IMR-90 (cell line): ENCODE data around the gene CAMK4. TPM values are rescaled to one million over a fixed set of nuclear protein-coding genes. Genes with fewer than 3 reads are reported as not detected.

Experiments
- ATAC-seq: fragments of 200-7000 bp; cut with Tn5 transposase; 2 replicates; pipeline ENCODE4 v1.9.1; 2020; ENCODE audit warnings: low read depth, mild to moderate bottlenecking, moderate library complexity
- BruUV-seq: library from RNA; stranded (reverse); fragments of 400-500 nt; replicated peaks from 2 replicates; lab custom pipeline; 2021; lab: Mats Ljungman, UMichigan
- CTCF ChIA-PET: fragments of 300-600 bp; formaldehyde crosslinking; extraction: SDS; loops from one replicate; lab custom pipeline; 2021; ENCODE audit warnings: antibody characterized with exemption; lab: Yijun Ruan, JAX
- POLR2A ChIA-PET: fragments of 300-600 bp; sonication (Branson Sonifier 250); formaldehyde crosslinking; loops from one replicate; lab custom pipeline; 2022; ENCODE audit warnings: antibody characterized with exemption; ENCODE audit not compliant: unreplicated experiment; lab: Charles Lee
- DNase-seq: peaks from one replicate; pipeline ENCODE4 v3.0.0; 2013
- H2AFZ ChIP-seq: replicated peaks from 2 replicates; pipeline ENCODE3; 2013; ENCODE audit warnings: low read length, mild to moderate bottlenecking; ENCODE audit not compliant: poor library complexity
- H2AK5ac ChIP-seq: 2 replicates; pipeline ENCODE4 v1.6.1; 2013; ENCODE audit warnings: low read depth, low read length, inconsistent platforms
- H2AK9ac ChIP-seq: replicated peaks from 2 replicates; pipeline ENCODE3; 2013; ENCODE audit warnings: mild to moderate bottlenecking, low read depth, low read length, moderate library complexity; ENCODE audit not compliant: poor library complexity
- H2BK120ac ChIP-seq: 2 replicates; pipeline ENCODE4 v1.6.1; 2013; ENCODE audit warnings: low read depth, low read length, inconsistent platforms
- H2BK15ac ChIP-seq: 3 replicates; pipeline ENCODE4 v1.6.1; 2013; ENCODE audit warnings: low read depth, low read length, inconsistent platforms
- H2BK20ac ChIP-seq: 2 replicates; pipeline ENCODE4 v1.6.1; 2013; ENCODE audit warnings: low read depth, mild to moderate bottlenecking, inconsistent platforms, low read length, moderate library complexity
- H2BK5ac ChIP-seq: 2 replicates; pipeline ENCODE4 v1.6.1; 2013; ENCODE audit warnings: mild to moderate bottlenecking, low read depth, low read length, inconsistent platforms; ENCODE audit not compliant: poor library complexity, severe bottlenecking
- H3K14ac ChIP-seq: replicated peaks from 2 replicates; pipeline ENCODE4 v1.6.1; 2013; ENCODE audit warnings: low read depth, low read length, inconsistent platforms
- H3K18ac ChIP-seq: 2 replicates; pipeline ENCODE4 v1.6.1; 2013; ENCODE audit warnings: low read depth, low read length, control low read depth
- H3K23ac ChIP-seq: 2 replicates; pipeline ENCODE4 v1.6.1; 2013; ENCODE audit warnings: low read depth, low read length, inconsistent platforms
- H3K27ac ChIP-seq: 2 replicates; pipeline ENCODE4 v1.5.1; 2013; ENCODE audit warnings: mild to moderate bottlenecking, control low read depth, low read length; ENCODE audit not compliant: insufficient read depth
- H3K27me3 ChIP-seq: 2 replicates; pipeline ENCODE4 v1.6.1; 2013; ENCODE audit warnings: low read length; ENCODE audit not compliant: control insufficient read depth, insufficient read depth
- H3K36me3 ChIP-seq: 2 replicates; pipeline ENCODE4 v1.6.1; 2013; ENCODE audit warnings: low read length, mixed read lengths; ENCODE audit not compliant: control insufficient read depth, insufficient read depth
- H3K4ac ChIP-seq: 2 replicates; pipeline ENCODE4 v1.6.1; 2013; ENCODE audit warnings: low read depth, low read length, inconsistent platforms
- H3K4me1 ChIP-seq: 2 replicates; pipeline ENCODE4 v1.6.1; 2013; ENCODE audit warnings: low read length, mixed read lengths; ENCODE audit not compliant: control insufficient read depth, insufficient read depth
- H3K4me2 ChIP-seq: 2 replicates; pipeline ENCODE4 v1.6.1; 2013; ENCODE audit warnings: low read depth, mild to moderate bottlenecking, control low read depth, low read length, moderate library complexity
- H3K4me3 ChIP-seq: 2 replicates; pipeline ENCODE4 v1.5.1; 2013; ENCODE audit warnings: low read depth, mild to moderate bottlenecking, control low read depth, low read length, moderate library complexity; ENCODE audit not compliant: insufficient read depth
- H3K56ac ChIP-seq: 2 replicates; pipeline ENCODE4 v1.6.1; 2013; ENCODE audit warnings: low read length, inconsistent platforms; ENCODE audit not compliant: insufficient read depth; ENCODE audit errors: extremely low read depth
- H3K79me1 ChIP-seq, 2 experiments: 2 replicates each; pipeline ENCODE4 v1.6.1; 2013; ENCODE audit warnings: low read length in 2 of 2, inconsistent platforms in 1 of 2, low read depth in 1 of 2
- H3K9ac ChIP-seq: 2 replicates; pipeline ENCODE4 v1.6.1; 2013; ENCODE audit warnings: low read depth, low read length, control low read depth
- H3K9me1 ChIP-seq: 2 replicates; pipeline ENCODE4 v1.6.1; 2013; ENCODE audit warnings: low read length, inconsistent platforms; ENCODE audit not compliant: insufficient read depth
- H3K9me3 ChIP-seq: 2 replicates; pipeline ENCODE4 v1.6.1; 2013; ENCODE audit warnings: low read length; ENCODE audit not compliant: control insufficient read depth, insufficient read depth
- H4K20me1 ChIP-seq: 2 replicates; pipeline ENCODE4 v1.6.1; 2013; ENCODE audit warnings: low read length, inconsistent platforms; ENCODE audit not compliant: insufficient read depth
- H4K5ac ChIP-seq: 2 replicates; pipeline ENCODE4 v1.6.1; 2013; ENCODE audit warnings: mild to moderate bottlenecking, low read depth, low read length, control low read depth
- H4K8ac ChIP-seq, 2 experiments: 2 replicates each; pipeline ENCODE4 v1.6.1; 2013; ENCODE audit warnings: low read depth in 2 of 2, low read length in 2 of 2, control low read depth in 1 of 2, inconsistent platforms in 1 of 2
- H4K91ac ChIP-seq: 2 replicates; pipeline ENCODE4 v1.6.1; 2013; ENCODE audit warnings: low read depth, low read length, inconsistent platforms; ENCODE audit not compliant: insufficient read depth
- BHLHE40 ChIP-seq: fragments of 150-350 bp; IDR thresholded peaks from 2 replicates; pipeline ENCODE4 v1.6.1; 2016; ENCODE audit warnings: mild to moderate bottlenecking, low read depth, low read length
- CEBPB ChIP-seq: IDR thresholded peaks from 2 replicates; pipeline ENCODE4 v1.6.1; 2012; ENCODE audit warnings: low read depth, low read length, improper control_type of control experiment
- CHD1 ChIP-seq: IDR thresholded peaks from 2 replicates; pipeline ENCODE4 v1.6.1; 2012; ENCODE audit warnings: low read depth, low read length, improper control_type of control experiment
- FOS ChIP-seq: fragments of 150-350 bp; IDR thresholded peaks from 2 replicates; pipeline ENCODE4 v1.6.1; 2016; ENCODE audit warnings: low read depth, low read length
- MAFK ChIP-seq: IDR thresholded peaks from 2 replicates; pipeline ENCODE4 v1.6.1; 2012; ENCODE audit warnings: low read depth, low read length, improper control_type of control experiment
- MAZ ChIP-seq: IDR thresholded peaks from 2 replicates; pipeline ENCODE4 v1.6.1; 2012; ENCODE audit warnings: low read depth, mild to moderate bottlenecking, low read length, improper control_type of control experiment, moderate library complexity, borderline replicate concordance
- MXI1 ChIP-seq: IDR thresholded peaks from 2 replicates; pipeline ENCODE4 v1.6.1; 2012; ENCODE audit warnings: low read depth, mild to moderate bottlenecking, low read length, moderate library complexity, borderline replicate concordance
- NFE2L2 ChIP-seq: fragments of 150-350 bp; IDR thresholded peaks from 2 replicates; pipeline ENCODE4 v1.6.1; 2016; ENCODE audit warnings: low read depth, mild to moderate bottlenecking, low read length
- RAD21 ChIP-seq: IDR thresholded peaks from 2 replicates; pipeline ENCODE4 v1.6.1; 2012; ENCODE audit warnings: low read length, improper control_type of control experiment
- RCOR1 ChIP-seq: IDR thresholded peaks from 2 replicates; pipeline ENCODE4 v1.6.1; 2012; ENCODE audit warnings: mild to moderate bottlenecking, low read length, improper control_type of control experiment; ENCODE audit not compliant: insufficient replicate concordance
- SMC3 ChIP-seq: fragments of 150-350 bp; IDR thresholded peaks from 2 replicates; pipeline ENCODE4 v1.6.1; 2016; ENCODE audit warnings: low read depth, mild to moderate bottlenecking, antibody characterized with exemption, low read length, moderate library complexity
- WGBS, 2 experiments: methylation state at CpG; one replicate each; pipeline versions ENCODE4 v1.1.5 to v1.1.7; 2013; ENCODE audit warnings: missing lambda C conversion rate in 2 of 2; ENCODE audit not compliant: insufficient read length in 1 of 2; ENCODE audit errors: extremely low coverage in 2 of 2; 5-methylcytosine and 5-hydroxymethylcytosine counted together
- dilution Hi-C: fragments of 300-500 bp; cut with HindIII; formaldehyde crosslinking; loops from one replicate; pipeline ENCODE4 v1.14.3; 2018; ENCODE audit warnings: low sequenced_read_pairs; ENCODE audit not compliant: unreplicated experiment
- in situ Hi-C: fragments of 300-500 bp; cut with MboI; formaldehyde crosslinking; loops from 3 replicates; pipeline ENCODE4 v1.14.3; 2019; ENCODE audit warnings: low sequenced_read_pairs, inconsistent platforms, mixed read lengths
- intact Hi-C: fragments of 100-400 bp; cut with micrococcal nuclease; formaldehyde crosslinking; loops from 2 replicates; pipeline ENCODE4 v1.10.0; 2022
- polyA plus RNA-seq, 3 experiments: library from polyadenylated mRNA; depleted of rRNA; stranded (reverse); fragments of >200 nt; gene quantifications; 2 replicates each; pipeline ENCODE4 v1.2.3, GENCODE V29; 2012; ENCODE audit warnings: low replicate concordance in 1 of 3
- total RNA-seq: library from RNA; depleted of rRNA; stranded (reverse); fragments of >200 nt; gene quantifications from 2 replicates; pipeline ENCODE4 v1.2.3, GENCODE V29; 2012
- TF ChIP-seq, protein P1 (sequence below): conservative IDR thresholded peaks from 2 replicates; pipeline ENCODE4 v1.5.1; 2012; ENCODE audit warnings: mild to moderate bottlenecking, low read depth, low read length, improper control_type of control experiment
- TF ChIP-seq, protein P2 (sequence below): fragments of 150-350 bp; IDR thresholded peaks from 2 replicates; pipeline ENCODE4 v1.6.1; 2016; ENCODE audit warnings: low read depth, mild to moderate bottlenecking, low read length, moderate library complexity, borderline replicate concordance

Gene CAMK4
- total and polyA plus RNA-seq, 2 of the 4 experiments (the other 2 are of a cell fraction), result 3.7 to 4.8 TPM

DNA sequence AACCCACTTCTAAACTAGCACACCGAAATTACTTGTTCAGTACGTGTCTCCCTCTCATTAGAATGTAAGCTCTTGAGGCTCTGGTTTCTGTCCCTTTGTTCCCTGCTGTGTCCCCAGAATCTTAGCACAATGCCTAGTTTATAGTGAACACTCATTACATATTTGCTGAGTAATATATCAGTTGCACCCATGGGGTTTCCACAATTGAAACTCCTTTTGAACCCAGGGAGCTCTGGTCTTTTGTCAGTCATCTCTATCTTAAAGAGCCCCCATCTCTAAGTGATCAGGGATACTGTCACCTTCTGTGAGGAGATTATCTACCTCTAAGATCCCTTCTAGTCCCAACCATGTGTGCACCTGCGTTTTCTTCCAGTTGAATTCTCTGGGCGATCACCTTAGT lies 12.8 kb downstream of the CAMK4 start:
- peaks cover 6% of the 10 kb centered on the region; the same call in 1 of the 2 replicates for H3K4me1 ChIP-seq
- no peak for ATAC-seq
- no peak overlapping the region for H4K8ac ChIP-seq
- H3K4me3 ChIP-seq, result no peak overlapping the region
- no peak overlapping the region for H3K18ac ChIP-seq
- BruUV-seq, result no TSS peak
- dilution Hi-C loops, result no loop called here
- no peaks in the 10 kb centered on the region for H3K79me1 ChIP-seq
- no peaks in the 10 kb centered on the region for H3K9me3 ChIP-seq
- no peak overlapping the region for H4K5ac ChIP-seq
- H3K23ac ChIP-seq, result no peak overlapping the region
- intact Hi-C loops, result no loop called here
- no peak overlapping the region for H3K4me2 ChIP-seq
- H2AK9ac ChIP-seq, result no peak overlapping the region
- H2BK15ac ChIP-seq, result no peak overlapping the region
- H4K91ac ChIP-seq, result no peak overlapping the region
- TF ChIP-seq RAD21 (no peak), CHD1 (no peak), FOS (no peak), SMC3 (no peak), CEBPB (no peak), MAZ (no peak), MAFK (no peak), BHLHE40 (no peak), RCOR1 (no peak), NFE2L2 (no peak), MXI1 (no peak)
- TF ChIP-seq, protein P1, sequence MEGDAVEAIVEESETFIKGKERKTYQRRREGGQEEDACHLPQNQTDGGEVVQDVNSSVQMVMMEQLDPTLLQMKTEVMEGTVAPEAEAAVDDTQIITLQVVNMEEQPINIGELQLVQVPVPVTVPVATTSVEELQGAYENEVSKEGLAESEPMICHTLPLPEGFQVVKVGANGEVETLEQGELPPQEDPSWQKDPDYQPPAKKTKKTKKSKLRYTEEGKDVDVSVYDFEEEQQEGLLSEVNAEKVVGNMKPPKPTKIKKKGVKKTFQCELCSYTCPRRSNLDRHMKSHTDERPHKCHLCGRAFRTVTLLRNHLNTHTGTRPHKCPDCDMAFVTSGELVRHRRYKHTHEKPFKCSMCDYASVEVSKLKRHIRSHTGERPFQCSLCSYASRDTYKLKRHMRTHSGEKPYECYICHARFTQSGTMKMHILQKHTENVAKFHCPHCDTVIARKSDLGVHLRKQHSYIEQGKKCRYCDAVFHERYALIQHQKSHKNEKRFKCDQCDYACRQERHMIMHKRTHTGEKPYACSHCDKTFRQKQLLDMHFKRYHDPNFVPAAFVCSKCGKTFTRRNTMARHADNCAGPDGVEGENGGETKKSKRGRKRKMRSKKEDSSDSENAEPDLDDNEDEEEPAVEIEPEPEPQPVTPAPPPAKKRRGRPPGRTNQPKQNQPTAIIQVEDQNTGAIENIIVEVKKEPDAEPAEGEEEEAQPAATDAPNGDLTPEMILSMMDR, result no peak
- TF ChIP-seq, protein P2, sequence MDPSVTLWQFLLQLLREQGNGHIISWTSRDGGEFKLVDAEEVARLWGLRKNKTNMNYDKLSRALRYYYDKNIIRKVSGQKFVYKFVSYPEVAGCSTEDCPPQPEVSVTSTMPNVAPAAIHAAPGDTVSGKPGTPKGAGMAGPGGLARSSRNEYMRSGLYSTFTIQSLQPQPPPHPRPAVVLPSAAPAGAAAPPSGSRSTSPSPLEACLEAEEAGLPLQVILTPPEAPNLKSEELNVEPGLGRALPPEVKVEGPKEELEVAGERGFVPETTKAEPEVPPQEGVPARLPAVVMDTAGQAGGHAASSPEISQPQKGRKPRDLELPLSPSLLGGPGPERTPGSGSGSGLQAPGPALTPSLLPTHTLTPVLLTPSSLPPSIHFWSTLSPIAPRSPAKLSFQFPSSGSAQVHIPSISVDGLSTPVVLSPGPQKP, result no peak
- H3K14ac ChIP-seq, result no peak overlapping the region
- no peak overlapping the region for H2AFZ ChIP-seq
- no peak overlapping the region for H3K4ac ChIP-seq
- in situ Hi-C loops, result no loop called here
- no peak overlapping the region for H3K27ac ChIP-seq
- H2BK120ac ChIP-seq, result no peak overlapping the region
- H2AK5ac ChIP-seq, result no peak overlapping the region
- H3K56ac ChIP-seq, result no peak overlapping the region
- H2BK20ac ChIP-seq, result no peak overlapping the region
- no peak overlapping the region for H2BK5ac ChIP-seq
- no peaks in the 10 kb centered on the region for H3K27me3 ChIP-seq
- no CpG with 5 or more reads among the region's 4 CpGs for WGBS, 2 experiments
- ChIA-PET POLR2A (no interaction called here), CTCF (interaction anchor here (0.6 kb wide), 1 partner anchor 249 kb away, joined by 3 read pairs; no protein-coding TSS in a partner anchor)
- H3K9me1 ChIP-seq, result no peaks in the 10 kb centered on the region
- no peaks in the 10 kb centered on the region for H4K20me1 ChIP-seq
- no peak overlapping the region for H3K9ac ChIP-seq
- no peaks in the 10 kb centered on the region for H3K36me3 ChIP-seq
- no peak for DNase-seq
